GM18909 (cell line): ENCODE results near the gene NKIRAS2.

ENCODE experiments used
- ATAC-seq: cut with Tn5 transposase; IDR thresholded peaks from one replicate; pipeline ENCODE4 v1.9.1; 2021; ENCODE audit warnings: mild to moderate bottlenecking; ENCODE audit not compliant: unreplicated experiment, poor library complexity

NKIRAS2 gene

GRCh38 chr17:42025936-42026335, 6.0 kb downstream of the NKIRAS2 start:
- no peak for ATAC-seq

DNA sequence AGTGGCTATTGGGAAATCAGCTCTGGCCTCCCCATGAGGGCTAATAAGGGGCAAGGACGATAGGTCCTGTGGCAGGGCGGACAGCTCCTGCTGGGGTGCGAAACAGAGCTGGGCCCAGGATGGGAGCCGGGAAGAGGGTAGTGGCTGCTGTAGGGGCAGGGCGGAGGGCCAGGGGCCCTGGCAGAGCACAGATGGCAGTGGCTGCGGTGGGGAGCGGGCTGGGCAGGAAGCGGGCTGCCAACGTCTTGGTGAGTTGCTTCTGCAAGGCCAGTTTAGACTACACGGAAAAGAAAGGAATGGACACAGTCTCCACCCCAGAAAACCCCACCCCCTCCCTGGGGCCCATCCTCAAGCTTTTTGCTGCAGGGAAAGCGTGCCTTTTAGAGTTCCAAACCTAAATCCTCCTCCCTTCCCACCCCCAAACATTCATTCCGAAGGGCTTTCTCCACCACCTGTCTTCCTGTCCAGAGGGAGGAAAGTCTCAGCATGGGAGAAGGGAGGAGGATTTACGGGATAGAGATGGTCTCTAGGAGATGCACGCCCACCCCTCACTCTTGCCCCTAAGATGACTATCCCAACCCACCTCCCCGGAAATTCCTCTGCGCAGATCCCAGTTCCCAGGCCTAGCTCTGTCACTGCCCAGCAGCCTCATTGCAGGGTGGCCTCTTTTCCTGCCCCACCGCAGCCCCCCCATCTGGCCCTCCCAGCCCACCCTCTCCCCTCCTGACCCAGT, 7.1 kb downstream of the NKIRAS2 start:
- no peak for ATAC-seq

DNA sequence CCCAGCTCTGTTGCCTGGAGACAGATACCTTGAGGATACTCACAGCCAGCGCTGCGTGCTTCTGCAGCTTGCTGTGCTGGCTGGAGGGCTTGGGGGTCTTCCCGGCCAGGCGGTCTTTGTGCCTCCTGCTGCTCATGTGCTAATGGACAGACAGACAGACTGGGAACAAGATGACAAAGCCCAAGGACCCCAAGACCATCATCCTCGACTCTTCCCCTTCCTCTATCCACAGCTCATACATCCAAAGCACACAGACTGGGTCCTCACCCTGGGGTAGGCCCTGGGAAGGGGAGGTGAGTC, 7.7 kb downstream of the NKIRAS2 start:
- ATAC-seq, result no peak

- ATAC-seq, result no peak
Observed at GRCh38 chr17:42027961-42028790, 8.3 kb downstream of the NKIRAS2 start.

- ATAC-seq, result no peak
Observed at GRCh38 chr17:42028791-42029127, 8.9 kb downstream of the NKIRAS2 start.

DNA sequence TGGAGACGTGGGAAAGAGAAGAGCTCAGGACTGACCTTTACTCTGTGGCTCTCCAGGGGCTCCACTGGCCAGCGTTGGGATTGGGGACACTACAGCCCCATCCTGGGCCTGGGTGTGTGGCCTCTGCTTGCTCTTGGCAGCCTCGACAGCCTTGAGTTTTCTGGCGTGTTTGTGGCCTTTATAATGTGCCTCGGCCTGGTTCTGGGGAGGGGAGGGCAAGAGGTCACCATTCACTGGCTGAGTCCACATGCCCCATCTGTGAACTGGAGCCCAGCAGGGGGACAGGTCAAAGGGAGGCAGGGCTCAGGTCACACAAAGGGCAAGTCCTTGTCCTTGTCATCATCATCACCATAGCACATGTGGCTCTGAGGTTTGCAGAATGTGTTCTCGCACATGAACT, 11.7 kb downstream of the NKIRAS2 start:
- no peak for ATAC-seq

DNA sequence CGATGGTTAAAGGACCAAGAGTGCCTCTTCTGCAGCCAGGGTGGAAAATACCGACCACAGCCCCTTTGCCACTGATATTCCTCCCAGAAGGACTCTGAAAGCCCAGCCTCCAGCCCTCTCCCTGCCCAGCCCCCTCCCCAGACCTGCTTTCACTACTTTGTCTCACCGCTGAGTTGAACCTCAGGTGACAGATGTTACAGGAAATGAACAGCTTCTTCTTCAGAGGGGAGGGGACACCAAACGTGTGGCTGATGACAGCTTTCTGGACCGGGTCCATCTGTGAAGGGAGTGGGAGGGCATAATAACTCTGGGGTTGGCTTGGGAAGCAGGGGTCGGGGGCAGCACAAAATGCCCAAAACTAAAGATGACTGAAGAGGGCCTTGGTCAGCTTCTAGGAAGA, 14.2 kb downstream of the NKIRAS2 start:
- no peak for ATAC-seq

- no peak for ATAC-seq
Observed at GRCh38 chr17:42038221-42038973, 18.5 kb downstream of the NKIRAS2 start.

GRCh38 chr17:42039794-42040763, 20.2 kb downstream of the NKIRAS2 start:
- ATAC-seq, result no peak

GRCh38 chr17:42040818-42041217, 20.9 kb downstream of the NKIRAS2 start:
- no peak for ATAC-seq

GRCh38 chr17:42041619-42042018, 21.7 kb downstream of the NKIRAS2 start:
- ATAC-seq, result no peak

GRCh38 chr17:42042598-42043319, 22.9 kb downstream of the NKIRAS2 start:
- ATAC-seq, result no peak

GRCh38 chr17:42045719-42046118, 25.8 kb downstream of the NKIRAS2 start:
- ATAC-seq, result no peak

GRCh38 chr17:42047343-42047742, 27.5 kb downstream of the NKIRAS2 start:
- no peak for ATAC-seq

DNA sequence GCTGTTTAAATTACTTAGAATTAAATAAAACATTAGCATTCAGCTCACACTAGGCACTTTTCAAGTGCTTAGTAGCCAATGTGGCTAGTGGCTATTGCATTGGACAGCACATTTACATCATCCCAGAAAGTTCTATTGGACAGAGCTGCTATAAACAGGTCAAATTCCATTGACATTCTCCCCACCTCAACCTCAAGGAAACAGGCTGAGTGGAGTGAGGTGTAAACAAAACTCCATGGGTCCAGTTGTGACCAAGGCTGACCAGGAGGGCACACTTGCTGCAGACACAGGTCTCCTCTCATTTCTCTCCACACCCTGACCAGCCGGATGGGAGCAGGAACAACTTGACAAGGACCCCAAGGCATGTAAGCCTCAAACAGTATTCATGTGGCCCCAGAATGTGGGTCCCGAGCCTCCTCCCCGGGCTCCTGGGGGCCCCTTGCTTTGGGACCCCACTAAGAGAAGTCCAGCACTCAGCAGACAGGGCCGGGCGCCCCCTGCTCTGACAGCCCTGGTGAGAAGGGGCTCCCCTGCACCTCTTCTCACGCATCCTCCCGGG, 30.0 kb downstream of the NKIRAS2 start:
- no peak for ATAC-seq

DNA sequence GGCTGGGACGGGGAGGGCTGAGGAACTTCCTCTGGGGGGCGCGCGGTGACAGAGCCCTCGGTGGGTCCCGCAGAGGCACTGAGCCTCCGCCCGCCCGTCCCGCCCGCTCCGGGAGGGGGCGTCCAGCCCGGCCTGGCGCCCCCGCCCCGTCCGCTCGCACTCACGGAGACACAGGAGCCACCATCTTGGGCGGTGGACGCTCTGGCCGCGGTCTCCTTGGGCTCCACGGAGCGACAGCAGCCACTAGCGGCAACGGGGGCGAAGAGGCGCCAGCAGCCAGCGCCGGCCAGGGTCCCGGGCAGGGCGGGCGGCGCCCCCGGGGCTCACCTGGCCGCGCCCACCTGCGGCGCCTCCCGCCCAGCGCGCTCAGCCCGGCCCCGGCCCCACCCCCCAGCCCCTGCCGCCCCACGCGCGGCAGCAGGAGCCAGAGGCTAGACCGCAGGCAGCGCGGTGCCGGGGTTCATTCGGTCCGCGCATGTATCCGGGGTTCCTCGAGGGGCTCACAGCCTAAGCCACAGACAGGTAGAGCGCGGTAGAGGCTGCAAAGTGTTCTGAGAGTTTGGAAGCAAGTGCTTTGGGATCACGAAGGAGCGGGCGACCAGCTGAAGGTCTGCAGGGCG, 30.6 kb downstream of the NKIRAS2 start, which contains the start of gene C17orf113:
Gene C17orf113, minus strand, starts transcription at position 209 of the 620 bp plus-strand sequence. CDS start 7,225 bp downstream, outside the sequence.
- peak; percentile 47 for ATAC-seq

DNA sequence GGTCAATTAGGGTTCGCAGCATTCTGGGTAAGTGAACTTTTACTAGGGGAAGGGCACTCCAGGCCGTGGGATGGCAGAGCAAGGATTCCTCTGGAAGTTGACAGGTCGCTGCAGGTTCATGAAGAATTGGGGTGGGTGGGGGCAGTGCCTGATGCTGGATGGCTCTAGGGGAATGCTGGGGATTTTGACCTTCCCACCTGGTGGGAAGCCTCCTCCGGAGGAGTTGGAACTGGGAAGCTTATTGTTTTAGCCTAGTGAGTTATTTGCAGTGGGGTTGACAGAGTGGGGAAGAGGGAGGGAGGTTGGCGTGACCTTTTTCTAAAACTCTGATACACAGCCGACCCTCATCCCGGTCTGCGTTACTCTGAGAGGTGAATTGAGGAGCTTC, 31.1 kb downstream of the NKIRAS2 start:
- ATAC-seq, result no peak

DNA sequence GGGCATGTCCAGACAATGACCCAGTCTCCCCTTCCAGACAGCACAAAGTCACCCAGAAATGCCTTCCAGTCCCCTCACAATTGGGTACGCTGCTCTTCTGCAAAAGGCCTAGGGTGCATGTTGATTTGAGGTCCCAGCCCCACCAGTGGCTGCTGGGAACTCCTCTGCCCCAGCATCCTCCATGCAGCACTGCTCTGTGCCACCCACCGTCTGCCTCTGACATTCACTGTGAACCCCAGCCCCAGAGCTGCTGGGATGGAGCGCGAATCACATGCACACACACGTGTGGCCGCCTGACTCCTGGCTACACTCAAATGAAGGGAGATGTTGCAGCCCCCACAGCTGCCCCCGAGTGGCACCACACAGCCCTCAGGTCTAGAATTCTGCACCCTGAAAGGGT, 31.8 kb downstream of the NKIRAS2 start:
- no peak for ATAC-seq
